HEK293 (cell line): ENCODE data around the gene SLC9A4.

Source experiments
- HOXC10 ChIP-seq: sonication (generic); formaldehyde crosslinking; IDR thresholded peaks from 2 replicates; pipeline ENCODE4 v1.8.1; 2023; ENCODE audit warnings: mild to moderate bottlenecking, missing genetic modification reagents
- REPIN1 ChIP-seq: fragments of 450-650 bp; formaldehyde crosslinking; IDR thresholded peaks from 2 replicates; pipeline ENCODE4 v1.5.1; 2017; ENCODE audit warnings: missing biosample characterization, missing genetic modification characterization, low read depth
- YY1 ChIP-seq: fragments of 450-650 bp; formaldehyde crosslinking; IDR thresholded peaks from 2 replicates; pipeline ENCODE4 v1.5.1; 2018; ENCODE audit warnings: missing biosample characterization, missing genetic modification characterization
- ZBTB8A ChIP-seq: fragments of 450-650 bp; formaldehyde crosslinking; IDR thresholded peaks from 2 replicates; pipeline ENCODE4 v1.5.1; 2016; ENCODE audit warnings: missing biosample characterization, missing genetic modification characterization
- ZNF169 ChIP-seq: fragments of 450-650 bp; formaldehyde crosslinking; IDR thresholded peaks from 2 replicates; pipeline ENCODE4 v1.5.1; 2016; ENCODE audit warnings: missing biosample characterization, missing genetic modification characterization
- ZNF302 ChIP-seq: fragments of 450-650 bp; formaldehyde crosslinking; IDR thresholded peaks from 2 replicates; pipeline ENCODE4 v1.5.1; 2016; ENCODE audit warnings: missing biosample characterization, missing genetic modification characterization, low read depth
- ZNF394 ChIP-seq: fragments of 450-650 bp; formaldehyde crosslinking; IDR thresholded peaks from 2 replicates; pipeline ENCODE4 v1.5.1; 2016; ENCODE audit warnings: missing biosample characterization, missing genetic modification characterization, mild to moderate bottlenecking, moderate library complexity, borderline replicate concordance
- ZNF416 ChIP-seq: fragments of 450-650 bp; formaldehyde crosslinking; IDR thresholded peaks from 2 replicates; pipeline ENCODE4 v1.5.1; 2016; ENCODE audit warnings: missing biosample characterization, missing genetic modification characterization
- ZNF514 ChIP-seq: fragments of 450-650 bp; formaldehyde crosslinking; IDR thresholded peaks from 2 replicates; pipeline ENCODE4 v1.5.1; 2016; ENCODE audit warnings: missing biosample characterization, missing genetic modification characterization
- TF ChIP-seq, protein P1 (sequence below): fragments of 450-650 bp; formaldehyde crosslinking; IDR thresholded peaks from 2 replicates; pipeline ENCODE4 v1.5.1; 2017; ENCODE audit warnings: missing biosample characterization, missing genetic modification characterization
- TF ChIP-seq, protein P2 (sequence below): fragments of 450-650 bp; formaldehyde crosslinking; IDR thresholded peaks from 2 replicates; pipeline ENCODE4 v1.5.1; 2016; ENCODE audit warnings: missing biosample characterization, missing genetic modification characterization
- TF ChIP-seq, protein P3 (sequence below): sonication (generic); formaldehyde crosslinking; IDR thresholded peaks from 2 replicates; pipeline ENCODE4 v1.8.1; 2022; ENCODE audit warnings: mild to moderate bottlenecking, moderate library complexity, missing genetic modification reagents

DNA sequence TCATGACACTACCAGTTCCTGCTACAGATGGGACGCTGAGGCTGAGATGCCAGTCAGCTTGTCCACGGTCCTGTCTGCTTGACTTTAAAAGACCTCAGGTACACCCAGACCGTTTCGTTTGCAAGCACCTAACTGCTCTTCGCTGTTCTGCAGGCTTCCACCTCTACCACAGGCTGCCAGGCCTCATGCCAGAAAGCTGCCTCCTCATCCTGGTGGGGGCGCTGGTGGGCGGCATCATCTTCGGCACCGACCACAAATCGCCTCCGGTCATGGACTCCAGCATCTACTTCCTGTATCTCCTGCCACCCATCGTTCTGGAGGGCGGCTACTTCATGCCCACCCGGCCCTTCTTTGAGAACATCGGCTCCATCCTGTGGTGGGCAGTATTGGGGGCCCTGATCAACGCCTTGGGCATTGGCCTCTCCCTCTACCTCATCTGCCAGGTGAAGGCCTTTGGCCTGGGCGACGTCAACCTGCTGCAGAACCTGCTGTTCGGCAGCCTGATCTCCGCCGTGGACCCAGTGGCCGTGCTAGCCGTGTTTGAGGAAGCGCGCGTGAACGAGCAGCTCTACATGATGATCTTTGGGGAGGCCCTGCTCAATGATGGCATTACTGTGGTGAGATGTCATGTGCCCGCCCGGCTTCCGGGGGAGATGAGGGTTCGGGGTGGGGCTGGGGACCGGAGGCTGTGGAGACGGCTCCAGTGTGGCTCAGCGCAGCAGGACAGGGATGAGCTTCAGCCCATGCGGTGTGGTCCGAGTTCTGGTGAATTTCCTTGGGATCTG lies 5.9 kb downstream of the SLC9A4 start:
- no peak for TF ChIP-seq REPIN1 (tag by site-specific recombination)
- TF ChIP-seq, protein P1, sequence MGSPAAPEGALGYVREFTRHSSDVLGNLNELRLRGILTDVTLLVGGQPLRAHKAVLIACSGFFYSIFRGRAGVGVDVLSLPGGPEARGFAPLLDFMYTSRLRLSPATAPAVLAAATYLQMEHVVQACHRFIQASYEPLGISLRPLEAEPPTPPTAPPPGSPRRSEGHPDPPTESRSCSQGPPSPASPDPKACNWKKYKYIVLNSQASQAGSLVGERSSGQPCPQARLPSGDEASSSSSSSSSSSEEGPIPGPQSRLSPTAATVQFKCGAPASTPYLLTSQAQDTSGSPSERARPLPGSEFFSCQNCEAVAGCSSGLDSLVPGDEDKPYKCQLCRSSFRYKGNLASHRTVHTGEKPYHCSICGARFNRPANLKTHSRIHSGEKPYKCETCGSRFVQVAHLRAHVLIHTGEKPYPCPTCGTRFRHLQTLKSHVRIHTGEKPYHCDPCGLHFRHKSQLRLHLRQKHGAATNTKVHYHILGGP, result no peak
- TF ChIP-seq, protein P2, sequence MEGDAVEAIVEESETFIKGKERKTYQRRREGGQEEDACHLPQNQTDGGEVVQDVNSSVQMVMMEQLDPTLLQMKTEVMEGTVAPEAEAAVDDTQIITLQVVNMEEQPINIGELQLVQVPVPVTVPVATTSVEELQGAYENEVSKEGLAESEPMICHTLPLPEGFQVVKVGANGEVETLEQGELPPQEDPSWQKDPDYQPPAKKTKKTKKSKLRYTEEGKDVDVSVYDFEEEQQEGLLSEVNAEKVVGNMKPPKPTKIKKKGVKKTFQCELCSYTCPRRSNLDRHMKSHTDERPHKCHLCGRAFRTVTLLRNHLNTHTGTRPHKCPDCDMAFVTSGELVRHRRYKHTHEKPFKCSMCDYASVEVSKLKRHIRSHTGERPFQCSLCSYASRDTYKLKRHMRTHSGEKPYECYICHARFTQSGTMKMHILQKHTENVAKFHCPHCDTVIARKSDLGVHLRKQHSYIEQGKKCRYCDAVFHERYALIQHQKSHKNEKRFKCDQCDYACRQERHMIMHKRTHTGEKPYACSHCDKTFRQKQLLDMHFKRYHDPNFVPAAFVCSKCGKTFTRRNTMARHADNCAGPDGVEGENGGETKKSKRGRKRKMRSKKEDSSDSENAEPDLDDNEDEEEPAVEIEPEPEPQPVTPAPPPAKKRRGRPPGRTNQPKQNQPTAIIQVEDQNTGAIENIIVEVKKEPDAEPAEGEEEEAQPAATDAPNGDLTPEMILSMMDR (tag by site-specific recombination), result no peak
- no peak for TF ChIP-seq ZNF302
- TF ChIP-seq ZNF394 (tag by site-specific recombination), result no peak
- TF ChIP-seq ZNF416, result no peak
- TF ChIP-seq ZBTB8A (tag by site-specific recombination), result no peak
- TF ChIP-seq, protein P3, sequence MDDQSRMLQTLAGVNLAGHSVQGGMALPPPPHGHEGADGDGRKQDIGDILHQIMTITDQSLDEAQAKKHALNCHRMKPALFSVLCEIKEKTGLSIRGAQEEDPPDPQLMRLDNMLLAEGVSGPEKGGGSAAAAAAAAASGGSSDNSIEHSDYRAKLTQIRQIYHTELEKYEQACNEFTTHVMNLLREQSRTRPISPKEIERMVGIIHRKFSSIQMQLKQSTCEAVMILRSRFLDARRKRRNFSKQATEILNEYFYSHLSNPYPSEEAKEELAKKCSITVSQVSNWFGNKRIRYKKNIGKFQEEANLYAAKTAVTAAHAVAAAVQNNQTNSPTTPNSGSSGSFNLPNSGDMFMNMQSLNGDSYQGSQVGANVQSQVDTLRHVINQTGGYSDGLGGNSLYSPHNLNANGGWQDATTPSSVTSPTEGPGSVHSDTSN (CRISPR knock-in tag), result no peak
- TF ChIP-seq YY1 (tag by site-specific recombination), result no peak
- no peak for TF ChIP-seq ZNF514
- no peak for TF ChIP-seq HOXC10
- no peak for TF ChIP-seq ZNF169
